Right lobe of liver (tissue), 6 donors: ENCODE results near the gene GRAP2. TPM values are rescaled to one million over a fixed set of nuclear protein-coding genes. Genes with fewer than 3 reads are reported as not detected.

Source experiments
- ATAC-seq, 4 donors: fragments of 200-7000 bp; cut with Tn5 transposase; one replicate each; pipeline ENCODE4 v1.9.1; 2020; ENCODE audit warnings: mild to moderate bottlenecking in 4 of 4, moderate library complexity in 4 of 4
- DNase-seq, 3 donors: peaks; one replicate each; pipeline ENCODE4 v3.0.0-alpha.2; 2020
- H3K27ac ChIP-seq, 3 donors: fragments of 200-600 bp; one replicate each; pipeline ENCODE4 v1.8.0; 2022
- H3K27me3 ChIP-seq, 2 donors: fragments of 200-600 bp; one replicate each; pipeline ENCODE4 v1.8.0; 2022
- H3K36me3 ChIP-seq, 4 donors: fragments of 200-600 bp; sonication (generic) in 1 of 4; one replicate each; pipeline versions ENCODE4 v1.5.1 to v1.8.0; 2017 to 2022; ENCODE audit warnings: control low read depth in 1 of 4
- H3K4me1 ChIP-seq, 4 donors: fragments of 200-600 bp; sonication (generic) in 1 of 4; one replicate each; pipeline versions ENCODE4 v1.5.1 to v1.8.0; 2017 to 2022; ENCODE audit warnings: control low read depth in 1 of 4
- H3K4me3 ChIP-seq, 3 donors: fragments of 200-600 bp; one replicate each; pipeline ENCODE4 v1.8.0; 2022
- H3K9me3 ChIP-seq, 4 donors: fragments of 200-600 bp; sonication (generic) in 1 of 4; one replicate each; pipeline versions ENCODE4 v1.5.1 to v1.8.0; 2017 to 2022; ENCODE audit warnings: control low read depth in 1 of 4
- CTCF ChIP-seq, 4 donors: fragments of 200-600 bp in 3 of 4; fragments of 450-650 bp in 1 of 4; IDR thresholded peaks; one replicate each; pipeline versions ENCODE4 v1.5.1 to v1.8.0; 2016 to 2022; ENCODE audit warnings: antibody characterized with exemption in 4 of 4, mild to moderate bottlenecking in 2 of 4
- POLR2A ChIP-seq: fragments of 450-650 bp; IDR thresholded peaks from one replicate; pipeline ENCODE4 v1.6.1; 2017; ENCODE audit warnings: antibody characterized with exemption, mild to moderate bottlenecking
- WGBS: methylation state at CpG from one replicate; pipeline ENCODE4 v1.1.6; 2018; ENCODE audit warnings: low coverage, low lambda C conversion rate; ENCODE audit not compliant: insufficient coverage; ENCODE audit errors: missing lambda C conversion rate; 5-methylcytosine and 5-hydroxymethylcytosine counted together
- intact Hi-C, 2 donors: fragments of 100-400 bp; cut with DNase I; formaldehyde crosslinking; loops; one replicate each; pipeline versions ENCODE4 v1.11.2 to v1.14.1; 2022
- total RNA-seq, 6 experiments: library from RNA; depleted of rRNA in 2 of 6; stranded (reverse); fragments of >200 nt in 2 of 6; fragmentation: NEBNext Ultra II Directional in 3 of 6; extraction: Animal tissue kit (Norgen Biotek cat#: 25700) in 3 of 6; gene quantifications; one replicate each; pipeline versions ENCODE4 v1.1.0 to v1.2.4, GENCODE V29; 2016 to 2023
- donor health status: DM: no; HTN: yes; CAD: no.
- donor health status: DM: no; HTN: no; CAD: no.
- donor health status: DM: no; HTN: no; CAD: no.
- donor health status: DM: no; HTN: yes; CAD: no.
- donor health status: DM: no; HTN: yes; CAD: no.

The GRAP2 gene
- total RNA-seq, 6 experiments from 2014 or later, result 0.46 to 1.7 (median 0.74) TPM

GRCh38 chr22:39973656-39974055, 72.8 kb downstream of the GRAP2 start:
- intact Hi-C loops, result no loop called here
- WGBS, result 38% methylated on average over 3 of the region's 5 CpGs
- peaks cover 0 to 4% (median 0%) of the 10 kb centered on the region in 4 donors for H3K4me1 ChIP-seq
- TF ChIP-seq POLR2A (no peak), CTCF (IDR thresholded peaks at IDR 0.05) (no peak)
- DNase-seq, result no peak
- no peak overlapping the region for H3K27ac ChIP-seq
- no peak overlapping the region for H3K4me3 ChIP-seq
- H3K27me3 ChIP-seq, result no peaks in the 10 kb centered on the region
- no peaks in the 10 kb centered on the region for H3K36me3 ChIP-seq
- ATAC-seq, result no peak
- H3K9me3 ChIP-seq, result no peaks in the 10 kb centered on the region

GRCh38 chr22:39974065-39974464, 73.2 kb downstream of the GRAP2 start:
- Histone ChIP-seq H3K4me1 (peaks cover 0 to under 1% (median 0%) of the 10 kb centered on the region in 4 donors), H3K36me3 (no peaks in the 10 kb centered on the region), H3K27me3 (no peaks in the 10 kb centered on the region), H3K27ac (no peak overlapping the region), H3K4me3 (no peak overlapping the region), H3K9me3 (no peaks in the 10 kb centered on the region)
- ATAC-seq (no peak), DNase-seq (no peak)
- WGBS, result 71% methylated on average over 5 of the region's 5 CpGs
- no peak for TF ChIP-seq CTCF (IDR thresholded peaks at IDR 0.05)
- no peak for TF ChIP-seq POLR2A
- intact Hi-C loops, result no loop called here

GRCh38 chr22:39979048-39979447, 78.2 kb downstream of the GRAP2 start:
- 74% methylated on average over 6 of the region's 6 CpGs for WGBS
- no peak for TF ChIP-seq CTCF (IDR thresholded peaks at IDR 0.05)
- TF ChIP-seq POLR2A, result no peak
- no peak overlapping the region for H3K27ac ChIP-seq
- no peaks in the 10 kb centered on the region for H3K36me3 ChIP-seq
- no peaks in the 10 kb centered on the region for H3K27me3 ChIP-seq
- H3K9me3 ChIP-seq, result no peaks in the 10 kb centered on the region
- intact Hi-C loops, result no loop called here
- H3K4me3 ChIP-seq, result no peak overlapping the region
- ATAC-seq (no peak), DNase-seq (no peak)
- no peaks in the 10 kb centered on the region for H3K4me1 ChIP-seq

- H3K27me3 ChIP-seq, result no peaks in the 10 kb centered on the region
- H3K36me3 ChIP-seq, result no peaks in the 10 kb centered on the region
- intact Hi-C loops, result no loop called here
- WGBS, result 77% methylated on average over 3 of the region's 5 CpGs
- H3K9me3 ChIP-seq, result no peaks in the 10 kb centered on the region
- H3K4me3 ChIP-seq, result no peak overlapping the region
- TF ChIP-seq POLR2A (no peak), CTCF (IDR thresholded peaks at IDR 0.05) (no peak)
- no peak overlapping the region for H3K27ac ChIP-seq
- ATAC-seq (no peak), DNase-seq (no peak)
- no peaks in the 10 kb centered on the region for H3K4me1 ChIP-seq
Observed at GRCh38 chr22:39979458-39979857, 78.6 kb downstream of the GRAP2 start.

GRCh38 chr22:39980596-39980995, 79.7 kb downstream of the GRAP2 start:
- no peaks in the 10 kb centered on the region for H3K27me3 ChIP-seq
- TF ChIP-seq CTCF (IDR thresholded peaks at IDR 0.05) (no peak), POLR2A (no peak)
- H3K4me3 ChIP-seq, result no peak overlapping the region
- H3K4me1 ChIP-seq, result no peaks in the 10 kb centered on the region
- ATAC-seq, result no peak
- no peak overlapping the region for H3K27ac ChIP-seq
- intact Hi-C loops, result no loop called here
- H3K36me3 ChIP-seq, result no peaks in the 10 kb centered on the region
- DNase-seq, result no peak
- WGBS, result 51% methylated on average over 2 of the region's 6 CpGs
- no peaks in the 10 kb centered on the region for H3K9me3 ChIP-seq
